TTC549 (cell line): ENCODE data around the gene NUMA1.

ENCODE experiments used
- FAIRE-seq: peaks from 2 replicates; lab custom pipeline; 2012; peaks lifted over from hg19 to GRCh38; lab: Jason Lieb, UNC

NUMA1 gene

DNA sequence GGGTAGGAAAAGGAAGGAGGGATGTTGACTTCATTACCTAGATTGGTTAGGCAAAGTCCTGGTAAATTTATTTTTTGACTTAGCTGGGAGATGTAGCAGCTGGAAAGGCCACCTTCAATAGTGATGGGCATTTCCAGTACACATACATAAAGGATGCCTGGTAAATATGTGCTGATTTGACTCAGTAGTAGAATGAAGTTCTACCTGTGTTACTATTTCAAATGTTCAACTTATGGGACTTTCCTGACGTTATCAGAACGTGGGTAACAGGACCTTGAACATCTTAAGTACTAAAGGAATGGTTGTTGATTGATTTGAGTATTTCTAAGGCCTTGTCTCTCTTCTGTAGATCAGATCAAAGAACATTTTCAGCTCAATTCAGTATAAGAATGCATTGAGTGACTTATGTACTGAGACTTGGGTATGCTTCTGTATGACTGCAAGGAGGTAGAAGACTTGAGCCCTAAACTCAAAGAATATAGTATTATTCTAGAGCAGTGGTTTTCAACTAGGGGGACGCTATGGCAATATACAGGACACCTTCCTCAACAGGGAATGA lies 124.4 kb downstream of the NUMA1 start:
- no peak for FAIRE-seq
